DOHH2 (cell line): ENCODE measurements around the gene DLGAP1.

Experiments
- H3F3A ChIP-seq: fragments of 200-600 bp; sonication (generic), shearing (Covaris generic); 2 replicates; pipeline ENCODE4 v1.6.0; 2016; ENCODE audit warnings: antibody characterized with exemption, mild to moderate bottlenecking; ENCODE audit not compliant: control insufficient read depth, insufficient read depth
- H3K27ac ChIP-seq: fragments of 200-600 bp; sonication (generic); 2 replicates; pipeline ENCODE4 v1.5.1; 2014; ENCODE audit warnings: low read depth, mild to moderate bottlenecking, low read length, moderate library complexity
- H3K27me3 ChIP-seq: fragments of 200-600 bp; sonication (generic); 2 replicates; pipeline ENCODE4 v1.6.1; 2014; ENCODE audit warnings: mild to moderate bottlenecking, low read length, mixed read lengths; ENCODE audit not compliant: control insufficient read depth
- H3K36me3 ChIP-seq: fragments of 200-600 bp; sonication (generic); 2 replicates; pipeline ENCODE4 v1.6.1; 2014; ENCODE audit warnings: mild to moderate bottlenecking, low read length, moderate library complexity, mixed read lengths; ENCODE audit not compliant: control insufficient read depth
- H3K4me1 ChIP-seq: fragments of 200-600 bp; sonication (generic); 2 replicates; pipeline ENCODE4 v1.6.1; 2014; ENCODE audit warnings: mild to moderate bottlenecking, low read length, mixed read lengths; ENCODE audit not compliant: control insufficient read depth
- H3K4me2 ChIP-seq: fragments of 200-600 bp; sonication (generic); 2 replicates; pipeline ENCODE4 v1.6.0; 2014; ENCODE audit warnings: mild to moderate bottlenecking, low read length, moderate library complexity
- H3K4me3 ChIP-seq: fragments of 200-600 bp; sonication (generic); 2 replicates; pipeline ENCODE4 v1.5.1; 2014; ENCODE audit warnings: mild to moderate bottlenecking, low read length, mixed read lengths
- H3K79me2 ChIP-seq: fragments of 200-600 bp; sonication (generic); 2 replicates; pipeline ENCODE4 v1.6.1; 2014; ENCODE audit warnings: mild to moderate bottlenecking, low read length, mixed read lengths; ENCODE audit not compliant: control insufficient read depth
- H3K9me2 ChIP-seq: fragments of 200-600 bp; sonication (generic); replicated peaks from 2 replicates; pipeline ENCODE4 v1.6.1; 2014; ENCODE audit warnings: mild to moderate bottlenecking, low read length, mixed read lengths; ENCODE audit not compliant: control insufficient read depth
- H3K9me3 ChIP-seq: fragments of 200-600 bp; sonication (generic); 2 replicates; pipeline ENCODE4 v1.6.1; 2014; ENCODE audit warnings: antibody characterized with exemption, low read length, mixed read lengths; ENCODE audit not compliant: control insufficient read depth, insufficient read depth
- H4K20me1 ChIP-seq: fragments of 200-600 bp; sonication (generic); 2 replicates; pipeline ENCODE4 v1.6.0; 2014; ENCODE audit warnings: low read depth, mild to moderate bottlenecking, antibody characterized with exemption, low read length, moderate library complexity; ENCODE audit not compliant: control insufficient read depth, insufficient read depth
- CTCF ChIP-seq: fragments of 200-600 bp; sonication (generic); IDR thresholded peaks from one replicate; pipeline ENCODE4 v1.5.1; 2014; ENCODE audit warnings: antibody characterized with exemption, mild to moderate bottlenecking, low read depth, low read length; ENCODE audit not compliant: poor library complexity, severe bottlenecking
- EZH2phosphoT487 ChIP-seq: fragments of 200-600 bp; sonication (generic); IDR thresholded peaks from 2 replicates; pipeline ENCODE4 v1.6.1; 2017; ENCODE audit warnings: borderline replicate concordance, mild to moderate bottlenecking, antibody characterized with exemption, low read length, moderate library complexity, mixed read lengths

The DLGAP1 gene

GRCh38 chr18:3593904-3594759 is 861.0 kb downstream of the DLGAP1 start:
- Histone ChIP-seq H3K9me3 (no peaks in the 10 kb centered on the region), H3K36me3 (0 out of 2 replicates have a peak, but pooled peaks cover 2% of the 10 kb centered on the region), H3K9me2 (no peaks in the 10 kb centered on the region), H3K4me2 (peak overlapping the region; percentile 82), H3K27me3 (no peaks in the 10 kb centered on the region), H4K20me1 (no peaks in the 10 kb centered on the region), H3K27ac (peak overlapping the region; percentile 81), H3K4me1 (peaks cover 51% of the 10 kb centered on the region), H3K4me3 (peak overlapping the region; percentile 73), H3F3A (peaks cover 11% of the 10 kb centered on the region), H3K79me2 (peaks cover 8% of the 10 kb centered on the region)
- TF ChIP-seq EZH2phosphoT487 (no peak), CTCF (peak; percentile 65)

- no peaks in the 10 kb centered on the region for H3K9me3 ChIP-seq
- H3K36me3 ChIP-seq, result 0 out of 2 replicates have a peak, but pooled peaks cover 2% of the 10 kb centered on the region
Measured at GRCh38 chr18:3593381-3593903, 861.7 kb downstream of the DLGAP1 start.

GRCh38 chr18:3592864-3593263 is 862.2 kb downstream of the DLGAP1 start:
- peak overlapping the region; percentile 73 for H3K4me3 ChIP-seq
- H3K27ac ChIP-seq, result peak overlapping the region; percentile 81

More at GRCh38 chr18:3593381-3593903, 861.7 kb downstream of the DLGAP1 start:
- H3K27ac ChIP-seq, result peak overlapping the region; percentile 81
- peak overlapping the region; percentile 73 for H3K4me3 ChIP-seq
- no peaks in the 10 kb centered on the region for H3K27me3 ChIP-seq
- H3K9me2 ChIP-seq, result no peaks in the 10 kb centered on the region
- H3K4me2 ChIP-seq, result peak overlapping the region; percentile 82
- H3K79me2 ChIP-seq, result peaks cover 8% of the 10 kb centered on the region
- peaks cover 51% of the 10 kb centered on the region for H3K4me1 ChIP-seq
- H3F3A ChIP-seq, result peaks cover 11% of the 10 kb centered on the region
- H4K20me1 ChIP-seq, result no peaks in the 10 kb centered on the region
- TF ChIP-seq CTCF, result no peak
- no peak for TF ChIP-seq EZH2phosphoT487

More at GRCh38 chr18:3592864-3593263, 862.2 kb downstream of the DLGAP1 start:
- peaks cover 11% of the 10 kb centered on the region for H3F3A ChIP-seq
- H3K36me3 ChIP-seq, result 0 out of 2 replicates have a peak, but pooled peaks cover 2% of the 10 kb centered on the region
- no peaks in the 10 kb centered on the region for H3K27me3 ChIP-seq
- no peaks in the 10 kb centered on the region for H3K9me3 ChIP-seq
- H3K9me2 ChIP-seq, result no peaks in the 10 kb centered on the region
- peaks cover 52% of the 10 kb centered on the region for H3K4me1 ChIP-seq
- no peaks in the 10 kb centered on the region for H4K20me1 ChIP-seq
- H3K4me2 ChIP-seq, result peak overlapping the region; percentile 82
- no peak for TF ChIP-seq CTCF
- no peak for TF ChIP-seq EZH2phosphoT487
- peaks cover 8% of the 10 kb centered on the region for H3K79me2 ChIP-seq
